ENCODE data around the gene RAPGEF6. TPM values are rescaled to one million over a fixed set of nuclear protein-coding genes. Genes with fewer than 3 reads are reported as not detected.

RAPGEF6 gene
- total and polyA plus RNA-seq, 9 of the 15 experiments (the other 6 are each of a cell fraction or from before 2014, with no cell fraction given), result 2.7 to 23.4 (median 12.7) TPM

DNA sequence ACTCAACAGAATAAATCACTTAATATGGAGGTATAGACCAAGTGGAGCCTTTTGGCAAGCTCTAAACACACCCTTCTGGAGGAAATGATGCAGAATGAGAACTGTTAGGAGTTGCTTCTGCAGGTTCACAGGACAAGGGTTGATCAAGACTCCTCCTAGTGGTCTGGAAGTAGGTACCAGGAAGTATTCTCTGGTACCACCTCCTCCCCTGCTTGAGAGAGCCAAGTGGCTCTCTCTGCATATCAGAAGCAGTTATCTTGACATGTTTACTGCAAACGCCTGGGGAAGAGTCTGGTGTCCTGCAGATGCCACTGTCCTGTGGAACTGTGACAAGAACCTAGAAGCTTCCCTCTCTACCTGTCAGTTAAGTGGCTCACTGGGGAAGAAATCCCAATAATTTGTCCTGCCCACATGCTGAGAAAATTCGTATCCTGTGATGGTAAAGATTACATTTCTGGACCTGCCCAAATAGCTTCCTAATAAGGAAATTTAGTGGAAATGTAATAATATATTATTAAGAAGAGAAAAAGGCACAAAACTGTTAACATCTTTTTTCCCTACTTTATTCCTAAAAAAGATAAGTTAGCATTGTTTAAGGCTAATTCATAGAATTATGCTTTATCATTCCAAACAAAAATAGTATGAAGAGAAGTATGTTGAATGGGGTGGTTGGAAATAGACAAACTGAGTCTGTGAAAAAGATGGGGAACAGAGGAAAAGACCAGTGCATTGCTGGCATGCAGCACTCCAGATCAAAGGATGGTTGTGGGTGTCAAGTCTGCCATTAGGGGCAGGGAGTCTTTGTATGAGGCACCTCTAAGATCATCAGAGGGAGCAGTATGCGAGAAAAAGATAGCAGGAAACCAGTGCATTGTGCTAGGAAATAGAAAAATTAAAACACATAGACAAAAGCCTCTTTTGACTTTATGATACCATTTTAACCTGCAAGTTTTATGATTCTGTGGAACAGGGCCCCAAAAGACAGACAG is 252.3 kb downstream of the RAPGEF6 start (continued):
- TF ChIP-seq KLF16 (IDR thresholded peaks at IDR 0.05), result peak; percentile 42; the same call in 1 of the 2 replicates
- TF ChIP-seq, protein P1, sequence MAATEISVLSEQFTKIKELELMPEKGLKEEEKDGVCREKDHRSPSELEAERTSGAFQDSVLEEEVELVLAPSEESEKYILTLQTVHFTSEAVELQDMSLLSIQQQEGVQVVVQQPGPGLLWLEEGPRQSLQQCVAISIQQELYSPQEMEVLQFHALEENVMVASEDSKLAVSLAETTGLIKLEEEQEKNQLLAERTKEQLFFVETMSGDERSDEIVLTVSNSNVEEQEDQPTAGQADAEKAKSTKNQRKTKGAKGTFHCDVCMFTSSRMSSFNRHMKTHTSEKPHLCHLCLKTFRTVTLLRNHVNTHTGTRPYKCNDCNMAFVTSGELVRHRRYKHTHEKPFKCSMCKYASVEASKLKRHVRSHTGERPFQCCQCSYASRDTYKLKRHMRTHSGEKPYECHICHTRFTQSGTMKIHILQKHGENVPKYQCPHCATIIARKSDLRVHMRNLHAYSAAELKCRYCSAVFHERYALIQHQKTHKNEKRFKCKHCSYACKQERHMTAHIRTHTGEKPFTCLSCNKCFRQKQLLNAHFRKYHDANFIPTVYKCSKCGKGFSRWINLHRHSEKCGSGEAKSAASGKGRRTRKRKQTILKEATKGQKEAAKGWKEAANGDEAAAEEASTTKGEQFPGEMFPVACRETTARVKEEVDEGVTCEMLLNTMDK (IDR thresholded peaks at IDR 0.05; ENCODE audit: borderline replicate concordance, insufficient read depth, low read depth, low read length, poor library complexity, severe bottlenecking), result peak; percentile 11
- peak; percentile 70; the same call in 1 of the 2 replicates for TF ChIP-seq DPF2 (IDR thresholded peaks at IDR 0.05)
- TF ChIP-seq, protein P2, sequence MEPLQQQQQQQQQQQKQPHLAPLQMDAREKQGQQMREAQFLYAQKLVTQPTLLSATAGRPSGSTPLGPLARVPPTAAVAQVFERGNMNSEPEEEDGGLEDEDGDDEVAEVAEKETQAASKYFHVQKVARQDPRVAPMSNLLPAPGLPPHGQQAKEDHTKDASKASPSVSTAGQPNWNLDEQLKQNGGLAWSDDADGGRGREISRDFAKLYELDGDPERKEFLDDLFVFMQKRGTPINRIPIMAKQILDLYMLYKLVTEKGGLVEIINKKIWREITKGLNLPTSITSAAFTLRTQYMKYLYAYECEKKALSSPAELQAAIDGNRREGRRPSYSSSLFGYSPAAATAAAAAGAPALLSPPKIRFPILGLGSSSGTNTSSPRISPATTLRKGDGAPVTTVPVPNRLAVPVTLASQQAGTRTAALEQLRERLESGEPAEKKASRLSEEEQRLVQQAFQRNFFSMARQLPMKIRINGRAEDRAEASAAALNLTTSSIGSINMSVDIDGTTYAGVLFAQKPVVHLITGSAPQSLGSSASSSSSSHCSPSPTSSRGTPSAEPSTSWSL (CRISPR knock-in tag; IDR thresholded peaks at IDR 0.05; ENCODE audit: borderline replicate concordance), result no peak
- TF ChIP-seq, protein P3, sequence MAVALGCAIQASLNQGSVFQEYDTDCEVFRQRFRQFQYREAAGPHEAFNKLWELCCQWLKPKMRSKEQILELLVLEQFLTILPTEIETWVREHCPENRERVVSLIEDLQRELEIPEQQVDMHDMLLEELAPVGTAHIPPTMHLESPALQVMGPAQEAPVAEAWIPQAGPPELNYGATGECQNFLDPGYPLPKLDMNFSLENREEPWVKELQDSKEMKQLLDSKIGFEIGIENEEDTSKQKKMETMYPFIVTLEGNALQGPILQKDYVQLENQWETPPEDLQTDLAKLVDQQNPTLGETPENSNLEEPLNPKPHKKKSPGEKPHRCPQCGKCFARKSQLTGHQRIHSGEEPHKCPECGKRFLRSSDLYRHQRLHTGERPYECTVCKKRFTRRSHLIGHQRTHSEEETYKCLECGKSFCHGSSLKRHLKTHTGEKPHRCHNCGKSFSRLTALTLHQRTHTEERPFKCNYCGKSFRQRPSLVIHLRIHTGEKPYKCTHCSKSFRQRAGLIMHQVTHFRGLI (CRISPR knock-in tag; IDR thresholded peaks at IDR 0.05), result no peak
- TF ChIP-seq, protein P4, sequence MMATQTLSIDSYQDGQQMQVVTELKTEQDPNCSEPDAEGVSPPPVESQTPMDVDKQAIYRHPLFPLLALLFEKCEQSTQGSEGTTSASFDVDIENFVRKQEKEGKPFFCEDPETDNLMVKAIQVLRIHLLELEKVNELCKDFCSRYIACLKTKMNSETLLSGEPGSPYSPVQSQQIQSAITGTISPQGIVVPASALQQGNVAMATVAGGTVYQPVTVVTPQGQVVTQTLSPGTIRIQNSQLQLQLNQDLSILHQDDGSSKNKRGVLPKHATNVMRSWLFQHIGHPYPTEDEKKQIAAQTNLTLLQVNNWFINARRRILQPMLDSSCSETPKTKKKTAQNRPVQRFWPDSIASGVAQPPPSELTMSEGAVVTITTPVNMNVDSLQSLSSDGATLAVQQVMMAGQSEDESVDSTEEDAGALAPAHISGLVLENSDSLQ (IDR thresholded peaks at IDR 0.05), result peak; percentile 78
- peak; percentile 7; the same call in 1 of the 2 replicates for TF ChIP-seq STAT5A (IDR thresholded peaks at IDR 0.05; ENCODE audit: borderline replicate concordance, low read length)
- no peak for TF ChIP-seq ZC3H11A (IDR thresholded peaks at IDR 0.05; ENCODE audit: low read depth, low read length)
- TF ChIP-seq FOXA1 (IDR thresholded peaks at IDR 0.05; ENCODE audit: borderline replicate concordance), result no peak
- TF ChIP-seq TEAD1 (CRISPR knock-in tag; IDR thresholded peaks at IDR 0.05), result 0 out of 4 replicates have a peak, but pooled peaks of 1 of the 2 experiments have one; percentile 7
- TF ChIP-seq, protein P5, sequence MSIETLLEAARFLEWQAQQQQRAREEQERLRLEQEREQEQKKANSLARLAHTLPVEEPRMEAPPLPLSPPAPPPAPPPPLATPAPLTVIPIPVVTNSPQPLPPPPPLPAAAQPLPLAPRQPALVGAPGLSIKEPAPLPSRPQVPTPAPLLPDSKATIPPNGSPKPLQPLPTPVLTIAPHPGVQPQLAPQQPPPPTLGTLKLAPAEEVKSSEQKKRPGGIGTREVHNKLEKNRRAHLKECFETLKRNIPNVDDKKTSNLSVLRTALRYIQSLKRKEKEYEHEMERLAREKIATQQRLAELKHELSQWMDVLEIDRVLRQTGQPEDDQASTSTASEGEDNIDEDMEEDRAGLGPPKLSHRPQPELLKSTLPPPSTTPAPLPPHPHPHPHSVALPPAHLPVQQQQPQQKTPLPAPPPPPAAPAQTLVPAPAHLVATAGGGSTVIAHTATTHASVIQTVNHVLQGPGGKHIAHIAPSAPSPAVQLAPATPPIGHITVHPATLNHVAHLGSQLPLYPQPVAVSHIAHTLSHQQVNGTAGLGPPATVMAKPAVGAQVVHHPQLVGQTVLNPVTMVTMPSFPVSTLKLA (conservative IDR thresholded peaks at IDR 0.05), result 0 out of 4 replicates have a peak, but pooled peaks of 1 of the 2 experiments have one; percentile 26
- TF ChIP-seq, protein P6, sequence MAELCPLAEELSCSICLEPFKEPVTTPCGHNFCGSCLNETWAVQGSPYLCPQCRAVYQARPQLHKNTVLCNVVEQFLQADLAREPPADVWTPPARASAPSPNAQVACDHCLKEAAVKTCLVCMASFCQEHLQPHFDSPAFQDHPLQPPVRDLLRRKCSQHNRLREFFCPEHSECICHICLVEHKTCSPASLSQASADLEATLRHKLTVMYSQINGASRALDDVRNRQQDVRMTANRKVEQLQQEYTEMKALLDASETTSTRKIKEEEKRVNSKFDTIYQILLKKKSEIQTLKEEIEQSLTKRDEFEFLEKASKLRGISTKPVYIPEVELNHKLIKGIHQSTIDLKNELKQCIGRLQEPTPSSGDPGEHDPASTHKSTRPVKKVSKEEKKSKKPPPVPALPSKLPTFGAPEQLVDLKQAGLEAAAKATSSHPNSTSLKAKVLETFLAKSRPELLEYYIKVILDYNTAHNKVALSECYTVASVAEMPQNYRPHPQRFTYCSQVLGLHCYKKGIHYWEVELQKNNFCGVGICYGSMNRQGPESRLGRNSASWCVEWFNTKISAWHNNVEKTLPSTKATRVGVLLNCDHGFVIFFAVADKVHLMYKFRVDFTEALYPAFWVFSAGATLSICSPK (IDR thresholded peaks at IDR 0.05; ENCODE audit: borderline replicate concordance), result no peak
- peak; percentile 48; the same call in 1 of the 2 replicates for TF ChIP-seq ZNF212 (CRISPR knock-in tag; IDR thresholded peaks at IDR 0.05)

All from K562 (cell line).